Neuronal stem cell (in vitro differentiated cells): ENCODE measurements around the gene DNM1L.

Experiments
- DNase-seq: peaks from one replicate; pipeline ENCODE4 v3.0.0-alpha.2; 2013; ENCODE audit warnings: low spot score
- H2AFZ ChIP-seq: one replicate; pipeline ENCODE4 v1.6.1; 2013; ENCODE audit warnings: mild to moderate bottlenecking, low read length, inconsistent platforms
- H2AK5ac ChIP-seq: 2 replicates; pipeline ENCODE4 v1.6.1; 2013; ENCODE audit warnings: low read depth, mild to moderate bottlenecking, inconsistent platforms, low read length, moderate library complexity, mixed read lengths
- H2BK120ac ChIP-seq: 2 replicates; pipeline ENCODE4 v1.6.1; 2013; ENCODE audit warnings: low read depth, mild to moderate bottlenecking, inconsistent platforms, low read length, moderate library complexity, mixed read lengths
- H2BK12ac ChIP-seq: one replicate; pipeline ENCODE4 v1.6.1; 2013; ENCODE audit warnings: low read length, inconsistent platforms
- H2BK15ac ChIP-seq: 2 replicates; pipeline ENCODE4 v1.6.1; 2013; ENCODE audit warnings: mild to moderate bottlenecking, low read length, inconsistent platforms, mixed read lengths
- H2BK5ac ChIP-seq: one replicate; pipeline ENCODE4 v1.6.1; 2013; ENCODE audit warnings: inconsistent platforms, mild to moderate bottlenecking, low read length, moderate library complexity
- H3K14ac ChIP-seq: one replicate; pipeline ENCODE4 v1.6.1; 2013; ENCODE audit warnings: low read length, inconsistent platforms
- H3K18ac ChIP-seq: 2 replicates; pipeline ENCODE4 v1.6.1; 2013; ENCODE audit warnings: low read length, inconsistent platforms
- H3K23ac ChIP-seq: 2 replicates; pipeline ENCODE4 v1.6.1; 2013; ENCODE audit warnings: low read depth, mild to moderate bottlenecking, mixed read lengths, low read length, inconsistent platforms; ENCODE audit not compliant: poor library complexity
- H3K27ac ChIP-seq: replicated peaks from 3 replicates; pipeline ENCODE4 v1.5.1; 2013; ENCODE audit warnings: low read length, inconsistent platforms
- H3K27me3 ChIP-seq, 3 experiments: 2 replicates each; pipeline ENCODE4 v1.6.1; 2013; ENCODE audit warnings: low read length in 3 of 3, mild to moderate bottlenecking in 2 of 3, inconsistent platforms in 1 of 3, low read depth in 1 of 3, mixed read lengths in 1 of 3, moderate library complexity in 1 of 3; ENCODE audit not compliant: control insufficient read depth in 3 of 3, insufficient read depth in 3 of 3
- H3K36me3 ChIP-seq, 2 donors: replicated peaks in 1 of 2; 2 replicates each; pipeline ENCODE4 v1.6.1; 2013; ENCODE audit warnings: low read length in 2 of 2; ENCODE audit not compliant: control insufficient read depth in 2 of 2, insufficient read depth in 2 of 2
- H3K4ac ChIP-seq: 2 replicates; pipeline ENCODE4 v1.6.1; 2013; ENCODE audit warnings: inconsistent platforms, mild to moderate bottlenecking, low read length, moderate library complexity
- H3K4me1 ChIP-seq, 2 donors: 1 replicate in 1 of 2; 2 replicates in 1 of 2; pipeline ENCODE4 v1.6.1; 2013; ENCODE audit warnings: low read length in 2 of 2, low read depth in 1 of 2; ENCODE audit not compliant: control insufficient read depth in 2 of 2, insufficient read depth in 1 of 2
- H3K4me2 ChIP-seq: one replicate; pipeline ENCODE4 v1.6.1; 2013; ENCODE audit warnings: mild to moderate bottlenecking, low read length, inconsistent platforms; ENCODE audit not compliant: insufficient read depth, poor library complexity, severe bottlenecking
- H3K4me3 ChIP-seq, 2 donors: 2 replicates each; pipeline ENCODE4 v1.5.1; 2013; ENCODE audit warnings: low read length in 2 of 2, mild to moderate bottlenecking in 2 of 2, inconsistent platforms in 1 of 2, moderate library complexity in 1 of 2
- H3K79me1 ChIP-seq: one replicate; pipeline ENCODE4 v1.6.1; 2013; ENCODE audit warnings: low read depth, mild to moderate bottlenecking, inconsistent platforms, low read length, moderate library complexity
- H3K9ac ChIP-seq: one replicate; pipeline ENCODE4 v1.6.1; 2013; ENCODE audit warnings: mild to moderate bottlenecking, low read depth, low read length, inconsistent platforms; ENCODE audit not compliant: poor library complexity
- H3K9me3 ChIP-seq, 2 donors: replicated peaks in 1 of 2; 2 replicates each; pipeline versions ENCODE3 to v1.6.1; 2013; ENCODE audit warnings: low read length in 2 of 2, mild to moderate bottlenecking in 2 of 2, inconsistent platforms in 1 of 2, low read depth in 1 of 2, mixed read lengths in 1 of 2, moderate library complexity in 1 of 2; ENCODE audit not compliant: control insufficient read depth in 2 of 2, insufficient read depth in 1 of 2
- H4K8ac ChIP-seq: one replicate; pipeline ENCODE4 v1.6.1; 2013; ENCODE audit warnings: low read depth, mild to moderate bottlenecking, inconsistent platforms, low read length, moderate library complexity
- H4K91ac ChIP-seq: one replicate; pipeline ENCODE4 v1.6.1; 2013; ENCODE audit warnings: low read length, low read depth, mild to moderate bottlenecking, inconsistent platforms; ENCODE audit not compliant: poor library complexity
- WGBS, 2 donors: extraction: QIAGEN DNeasy Blood & Tissue Kit; methylation state at CpG; one replicate each; pipeline ENCODE4 v1.1.7; 2013; ENCODE audit warnings: missing lambda C conversion rate in 2 of 2, mixed read lengths in 1 of 2; ENCODE audit not compliant: insufficient read length in 2 of 2, insufficient replicate concordance in 1 of 2; ENCODE audit errors: extremely low coverage in 2 of 2; 5-methylcytosine and 5-hydroxymethylcytosine counted together

The DNM1L gene

GRCh38 chr12:32776258-32776657 is 97.2 kb downstream of the DNM1L start:
- Histone ChIP-seq H3K4me1 (no peaks in the 10 kb centered on the region), H2BK15ac (no peak overlapping the region), H3K4me3 (no peak overlapping the region), H2BK5ac (no peak overlapping the region), H3K79me1 (no peaks in the 10 kb centered on the region), H3K14ac (no peak overlapping the region), H2BK12ac (no peak overlapping the region), H3K9ac (no peak overlapping the region), H4K91ac (no peak overlapping the region), H3K4ac (no peak overlapping the region), H4K8ac (no peak overlapping the region), H3K27me3 (peaks cover 0 to 10% (median 0%) of the 10 kb centered on the region in 3 experiments), H3K23ac (no peak overlapping the region), H2AFZ (no peak overlapping the region), H3K27ac (no peak overlapping the region), H3K18ac (no peak overlapping the region), H3K4me2 (no peak overlapping the region), H3K36me3 (no peaks in the 10 kb centered on the region), H2AK5ac (no peak overlapping the region), H2BK120ac (no peak overlapping the region), H3K9me3 (no peaks in the 10 kb centered on the region)
- no CpG with 5 or more reads among the region's 4 CpGs for WGBS, 2 donors
- DNase-seq = no peak

DNA sequence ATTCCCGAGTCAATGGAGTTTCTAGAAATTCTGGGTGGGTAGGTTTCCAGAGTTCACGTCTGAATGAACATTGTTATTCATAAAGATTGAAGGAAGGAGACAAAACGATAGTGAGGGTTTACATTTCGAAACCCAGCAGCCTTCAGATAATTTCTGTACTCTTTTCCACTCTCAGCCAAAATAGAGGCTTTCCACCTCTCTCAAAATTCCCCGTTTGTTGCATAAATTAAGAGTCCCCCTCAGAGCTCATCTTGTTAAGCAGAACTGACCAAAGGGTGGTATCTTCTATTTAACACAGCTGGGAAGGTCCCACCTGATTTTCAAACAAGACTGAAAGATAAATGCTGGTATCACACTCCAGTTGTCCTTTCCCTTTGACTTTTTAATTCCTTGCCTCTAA is 98.1 kb downstream of the DNM1L start:
- Histone ChIP-seq H3K4ac (no peak overlapping the region), H3K27ac (no peak overlapping the region), H3K4me2 (no peak overlapping the region), H3K79me1 (no peaks in the 10 kb centered on the region), H3K18ac (no peak overlapping the region), H3K27me3 (peaks cover 0 to 10% (median 0%) of the 10 kb centered on the region in 3 experiments), H2BK120ac (no peak overlapping the region), H4K91ac (no peak overlapping the region), H2BK15ac (no peak overlapping the region), H3K36me3 (no peaks in the 10 kb centered on the region), H3K14ac (no peak overlapping the region), H4K8ac (no peak overlapping the region), H2AK5ac (no peak overlapping the region), H3K9me3 (no peaks in the 10 kb centered on the region), H2BK12ac (no peak overlapping the region), H3K4me1 (no peaks in the 10 kb centered on the region), H3K9ac (no peak overlapping the region), H3K4me3 (no peak overlapping the region), H2AFZ (no peak overlapping the region), H2BK5ac (no peak overlapping the region), H3K23ac (no peak overlapping the region)
- no peak for DNase-seq
- no CpG with 5 or more reads among the region's 5 CpGs for WGBS, 2 donors

DNA sequence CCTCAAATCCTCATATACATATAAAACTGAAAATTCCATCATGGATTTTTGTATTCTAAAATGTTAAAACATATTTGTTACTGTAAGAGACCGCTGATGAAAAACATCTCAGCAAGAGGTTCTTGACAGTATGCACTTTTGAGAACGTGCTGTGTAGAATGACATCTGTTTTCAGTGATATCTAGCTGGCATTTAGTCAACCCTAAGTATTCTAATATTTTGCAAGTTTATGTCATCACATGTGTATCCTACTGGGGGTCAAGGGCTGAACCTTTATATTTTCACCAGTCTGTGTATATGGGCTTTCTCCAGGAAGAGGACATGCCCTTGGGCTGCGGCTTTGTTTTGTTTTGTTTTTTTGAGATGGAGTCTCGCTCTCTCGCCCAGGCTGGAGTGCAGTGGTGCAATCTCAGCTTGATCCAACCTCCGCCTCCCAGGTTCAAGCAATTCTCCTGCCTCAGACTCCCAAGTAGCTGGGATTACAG is 98.6 kb downstream of the DNM1L start:
- Histone ChIP-seq H3K4me3 (no peak overlapping the region), H3K27ac (no peak overlapping the region), H2BK120ac (no peak overlapping the region), H3K18ac (no peak overlapping the region), H3K79me1 (no peaks in the 10 kb centered on the region), H3K36me3 (no peaks in the 10 kb centered on the region), H3K9ac (no peak overlapping the region), H3K4ac (no peak overlapping the region), H3K4me1 (no peaks in the 10 kb centered on the region), H3K14ac (no peak overlapping the region), H4K91ac (no peak overlapping the region), H2BK5ac (no peak overlapping the region), H2AFZ (no peak overlapping the region), H3K27me3 (peaks cover 0 to 10% (median 0%) of the 10 kb centered on the region in 3 experiments), H3K4me2 (no peak overlapping the region), H2BK15ac (no peak overlapping the region), H2AK5ac (no peak overlapping the region), H3K9me3 (no peaks in the 10 kb centered on the region), H3K23ac (no peak overlapping the region), H4K8ac (no peak overlapping the region), H2BK12ac (no peak overlapping the region)
- WGBS, 2 donors = no CpG with 5 or more reads among the region's 6 CpGs
- no peak for DNase-seq

DNA sequence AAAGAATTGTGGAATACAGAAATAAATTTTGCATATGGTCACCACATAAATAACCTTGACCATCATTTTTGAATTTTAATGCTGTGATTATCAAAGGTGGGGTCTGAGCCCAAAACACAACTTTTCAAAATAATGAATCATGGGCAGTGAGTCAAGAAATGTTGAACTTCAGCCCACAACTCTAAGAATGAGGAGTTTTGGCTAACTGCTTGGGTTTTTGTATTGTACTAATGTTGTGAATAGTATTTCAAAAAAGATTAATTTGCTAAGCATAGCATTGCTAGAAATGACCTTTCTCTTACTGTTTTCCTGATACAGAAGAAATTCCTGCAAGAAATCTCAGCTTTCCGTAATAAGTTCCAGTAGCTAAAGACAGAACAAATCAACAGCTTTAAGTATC is 101.0 kb downstream of the DNM1L start:
- WGBS, 2 donors = no CpG with 5 or more reads among the region's 1 CpG
- Histone ChIP-seq H3K27ac (no peak overlapping the region), H3K36me3 (no peaks in the 10 kb centered on the region), H2BK12ac (no peak overlapping the region), H4K8ac (no peak overlapping the region), H2AFZ (no peak overlapping the region), H3K27me3 (peaks cover 0 to 8% (median 0%) of the 10 kb centered on the region in 3 experiments), H3K4me1 (no peaks in the 10 kb centered on the region), H3K4me2 (no peak overlapping the region), H3K9me3 (no peaks in the 10 kb centered on the region), H3K9ac (no peak overlapping the region), H3K4ac (no peak overlapping the region), H3K79me1 (no peaks in the 10 kb centered on the region), H2BK5ac (no peak overlapping the region), H3K4me3 (no peak overlapping the region), H3K23ac (no peak overlapping the region), H4K91ac (no peak overlapping the region), H2AK5ac (no peak overlapping the region), H3K14ac (no peak overlapping the region), H3K18ac (no peak overlapping the region), H2BK120ac (no peak overlapping the region), H2BK15ac (no peak overlapping the region)
- DNase-seq = no peak
